Measurements from ENCODE around the gene SNTG2.
"Not testable (repeated sequence)": the region's sequence is repeated elsewhere in the genome, so short reads cannot be mapped to it uniquely, and the experiment has no call there.

The SNTG2 gene

DNA sequence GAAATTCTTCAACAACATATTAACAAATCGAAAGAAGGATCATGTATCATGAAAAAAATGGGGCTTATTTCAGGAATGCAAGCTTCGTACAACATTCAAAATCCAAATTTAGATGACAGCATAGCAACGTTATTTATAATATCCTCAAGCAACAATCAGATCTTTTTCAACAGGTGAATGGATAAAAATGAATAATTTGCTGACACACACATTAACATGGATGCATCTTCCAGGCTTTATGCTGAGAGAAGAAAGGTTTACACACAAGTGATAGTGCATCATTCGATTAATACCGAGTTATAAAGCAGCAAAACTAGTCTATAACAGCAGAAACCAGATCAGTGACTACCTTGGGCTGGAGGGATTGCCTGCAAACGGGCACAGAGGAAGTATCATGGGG is 253.1 kb downstream of the SNTG2 start:
- H3K4me1 Mint-ChIP-seq (ENCODE audit: low read depth), result no peaks in the 10 kb centered on the region
- no peak for DNase-seq (ENCODE audit: low spot score)
- no peak overlapping the region for H3K4me3 Mint-ChIP-seq
- no peaks in the 10 kb centered on the region for H3K27me3 Mint-ChIP-seq (ENCODE audit: low read depth)
- H3K27ac Mint-ChIP-seq, result no peak overlapping the region
- H3K36me3 Mint-ChIP-seq (ENCODE audit: low read depth), result no peaks in the 10 kb centered on the region
- no peaks in the 10 kb centered on the region for H3K9me3 Mint-ChIP-seq

GRCh38 chr2:1205853-1206252 is 255.2 kb downstream of the SNTG2 start:
- Mint-ChIP-seq H3K27ac (no peak overlapping the region), H3K27me3 (ENCODE audit: low read depth) (no peaks in the 10 kb centered on the region), H3K4me1 (ENCODE audit: low read depth) (no peaks in the 10 kb centered on the region), H3K9me3 (no peaks in the 10 kb centered on the region), H3K4me3 (no peak overlapping the region), H3K36me3 (ENCODE audit: low read depth) (no peaks in the 10 kb centered on the region)
- no peak for DNase-seq (ENCODE audit: low spot score)

DNA sequence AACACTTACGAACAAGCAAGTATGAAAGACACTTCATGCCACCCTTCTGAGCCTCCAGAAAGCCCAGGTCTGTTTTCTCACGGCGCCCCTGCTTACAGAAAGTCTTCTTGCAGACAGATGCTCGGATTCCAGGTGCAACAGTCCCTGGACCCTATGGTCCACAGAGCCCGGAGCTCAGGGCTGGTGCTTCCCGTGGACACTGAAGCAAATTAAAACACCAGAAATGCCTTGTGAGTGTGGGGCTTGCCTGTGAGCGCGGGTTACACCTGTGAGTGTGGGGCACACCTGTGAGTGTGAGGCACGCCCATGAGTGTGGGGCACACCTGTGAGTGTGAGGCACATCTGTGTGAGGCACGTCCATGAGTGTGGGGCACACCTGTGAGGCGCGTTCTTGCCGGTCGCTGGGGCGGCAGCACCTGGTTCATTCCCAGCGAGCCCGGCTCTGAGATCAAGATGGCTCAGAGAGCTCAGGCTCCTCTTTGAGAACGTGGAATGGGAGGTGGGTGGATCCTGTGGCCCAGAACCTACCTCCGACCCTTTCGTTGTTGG is 257.4 kb downstream of the SNTG2 start:
- no peaks in the 10 kb centered on the region for H3K36me3 Mint-ChIP-seq (ENCODE audit: low read depth)
- H3K4me1 Mint-ChIP-seq (ENCODE audit: low read depth), result no peaks in the 10 kb centered on the region
- H3K27me3 Mint-ChIP-seq (ENCODE audit: low read depth), result no peaks in the 10 kb centered on the region
- DNase-seq (ENCODE audit: low spot score), result no peak
- no peak overlapping the region for H3K4me3 Mint-ChIP-seq
- H3K27ac Mint-ChIP-seq, result no peak overlapping the region
- H3K9me3 Mint-ChIP-seq, result peaks cover 9% of the 10 kb centered on the region

DNA sequence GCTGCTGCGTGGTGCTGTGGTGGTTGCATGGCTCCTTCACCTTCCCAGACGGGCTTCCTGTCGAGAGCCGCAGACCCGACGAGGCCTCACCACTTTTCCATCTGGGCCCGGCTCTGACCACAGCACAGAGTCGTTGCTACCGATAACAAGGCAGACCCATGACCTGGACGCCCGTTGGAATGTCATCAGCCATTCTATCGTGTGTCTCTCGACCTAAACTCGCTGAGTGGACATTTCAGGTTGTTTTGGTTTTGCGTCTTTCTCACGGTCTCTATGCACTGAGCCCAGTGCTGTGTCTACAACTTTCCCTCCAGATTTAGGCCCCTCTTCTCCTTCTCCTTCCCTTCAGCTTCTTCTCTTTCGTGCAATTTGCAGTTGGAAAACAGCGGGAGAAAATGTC is 257.9 kb downstream of the SNTG2 start:
- Mint-ChIP-seq H3K4me1 (ENCODE audit: low read depth) (no peaks in the 10 kb centered on the region), H3K9me3 (peaks cover 11% of the 10 kb centered on the region), H3K4me3 (no peak overlapping the region), H3K36me3 (ENCODE audit: low read depth) (no peaks in the 10 kb centered on the region), H3K27me3 (ENCODE audit: low read depth) (no peaks in the 10 kb centered on the region), H3K27ac (no peak overlapping the region)
- DNase-seq (ENCODE audit: low spot score), result no peak

- H3K9me3 Mint-ChIP-seq, result peaks cover 18% of the 10 kb centered on the region
Measured at GRCh38 chr2:1209246-1209645, 258.6 kb downstream of the SNTG2 start.

DNA sequence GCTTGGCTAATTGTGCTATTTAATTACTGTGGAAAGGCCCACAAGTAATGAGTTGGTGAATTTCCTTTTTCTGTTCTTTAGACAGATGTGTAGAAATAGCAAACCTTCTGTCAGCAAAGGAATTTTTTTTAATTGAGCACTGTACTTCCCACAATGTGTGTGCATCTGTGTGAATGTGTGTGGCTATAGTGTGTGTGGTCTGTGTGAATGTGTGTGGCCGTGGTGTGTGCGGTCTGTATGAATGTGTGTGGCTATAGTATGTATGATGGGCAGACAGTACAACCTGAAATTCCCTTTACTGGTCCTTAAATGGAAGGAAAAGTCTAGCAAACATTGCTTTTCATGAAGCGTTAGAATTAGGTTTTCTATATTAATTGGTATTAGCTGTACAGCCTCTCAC is 259.1 kb downstream of the SNTG2 start:
- no peak overlapping the region for H3K27ac Mint-ChIP-seq
- peaks cover 23% of the 10 kb centered on the region for H3K9me3 Mint-ChIP-seq
- no peaks in the 10 kb centered on the region for H3K36me3 Mint-ChIP-seq (ENCODE audit: low read depth)
- H3K4me1 Mint-ChIP-seq (ENCODE audit: low read depth), result no peaks in the 10 kb centered on the region
- H3K4me3 Mint-ChIP-seq, result no peak overlapping the region
- no peaks in the 10 kb centered on the region for H3K27me3 Mint-ChIP-seq (ENCODE audit: low read depth)
- no peak for DNase-seq (ENCODE audit: low spot score)

More at GRCh38 chr2:1209246-1209645, 258.6 kb downstream of the SNTG2 start:
- H3K27ac Mint-ChIP-seq, result no peak overlapping the region
- no peak overlapping the region for H3K4me3 Mint-ChIP-seq
- H3K4me1 Mint-ChIP-seq (ENCODE audit: low read depth), result no peaks in the 10 kb centered on the region
- H3K27me3 Mint-ChIP-seq (ENCODE audit: low read depth), result no peaks in the 10 kb centered on the region
- no peaks in the 10 kb centered on the region for H3K36me3 Mint-ChIP-seq (ENCODE audit: low read depth)
- DNase-seq (ENCODE audit: low spot score), result no peak

GRCh38 chr2:1210352-1210751 is 259.7 kb downstream of the SNTG2 start:
- Mint-ChIP-seq H3K4me3 (no peak overlapping the region), H3K9me3 (peaks cover 26% of the 10 kb centered on the region), H3K27me3 (ENCODE audit: low read depth) (no peaks in the 10 kb centered on the region), H3K36me3 (ENCODE audit: low read depth) (no peaks in the 10 kb centered on the region), H3K27ac (no peak overlapping the region), H3K4me1 (ENCODE audit: low read depth) (no peaks in the 10 kb centered on the region)
- DNase-seq (ENCODE audit: low spot score), result no peak

- no peak overlapping the region for H3K27ac Mint-ChIP-seq
- no peaks in the 10 kb centered on the region for H3K36me3 Mint-ChIP-seq (ENCODE audit: low read depth)
- H3K9me3 Mint-ChIP-seq, result peaks cover 8% of the 10 kb centered on the region
- no peaks in the 10 kb centered on the region for H3K27me3 Mint-ChIP-seq (ENCODE audit: low read depth)
- H3K4me3 Mint-ChIP-seq, result no peak overlapping the region
- DNase-seq (ENCODE audit: low spot score), result no peak
- no peaks in the 10 kb centered on the region for H3K4me1 Mint-ChIP-seq (ENCODE audit: low read depth)
Measured at GRCh38 chr2:1219901-1220573, 269.4 kb downstream of the SNTG2 start.

- H3K4me1 Mint-ChIP-seq (ENCODE audit: low read depth), result no peaks in the 10 kb centered on the region
- H3K27ac Mint-ChIP-seq, result peak overlapping the region; percentile 39
- peaks cover 8% of the 10 kb centered on the region for H3K9me3 Mint-ChIP-seq
- DNase-seq (ENCODE audit: low spot score), result no peak
- H3K27me3 Mint-ChIP-seq (ENCODE audit: low read depth), result no peaks in the 10 kb centered on the region
- H3K36me3 Mint-ChIP-seq (ENCODE audit: low read depth), result no peaks in the 10 kb centered on the region
- no peak overlapping the region for H3K4me3 Mint-ChIP-seq
Measured at GRCh38 chr2:1222056-1222455, 271.4 kb downstream of the SNTG2 start.

DNA sequence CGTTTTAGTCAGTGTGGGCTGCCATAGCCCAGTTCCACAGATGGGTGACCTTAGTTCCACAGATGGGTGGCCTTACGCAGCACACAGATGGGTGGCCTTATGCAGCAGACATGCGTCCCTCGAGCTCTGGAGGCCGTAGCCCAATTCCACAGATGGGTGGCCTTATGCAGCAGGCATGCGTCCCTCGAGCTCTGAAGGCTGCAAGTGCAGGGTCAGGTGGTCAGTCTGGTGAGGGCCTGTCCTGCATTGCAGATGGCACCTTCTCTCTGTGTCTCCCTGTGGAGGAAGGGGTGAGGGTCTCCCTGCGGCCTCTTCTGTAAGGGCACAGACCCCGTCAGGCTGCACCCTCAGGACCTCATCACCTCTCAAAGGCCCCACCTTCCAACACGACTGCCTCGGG is 273.1 kb downstream of the SNTG2 start:
- peaks cover 8% of the 10 kb centered on the region for H3K9me3 Mint-ChIP-seq
- no peaks in the 10 kb centered on the region for H3K27me3 Mint-ChIP-seq (ENCODE audit: low read depth)

DNA sequence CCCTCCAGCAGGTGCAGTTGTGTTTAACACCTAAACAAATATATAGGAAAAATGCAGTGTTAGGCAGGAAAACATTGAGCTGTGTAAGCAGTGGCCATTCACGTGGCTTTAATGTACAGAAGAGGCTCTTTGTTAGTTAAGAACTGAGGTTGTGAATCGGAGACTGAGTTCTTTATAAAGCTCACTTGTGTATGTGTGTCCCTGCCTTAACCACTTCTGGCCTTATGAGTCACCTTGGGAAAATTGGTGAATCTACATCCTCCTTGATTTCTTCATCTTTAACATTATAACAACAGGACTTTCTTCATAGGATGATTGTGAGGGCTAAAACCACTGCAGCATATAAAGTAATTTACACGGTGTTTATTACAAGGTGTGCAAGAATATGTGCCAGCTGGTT is 274.3 kb downstream of the SNTG2 start:
- Mint-ChIP-seq H3K27ac (no peak overlapping the region), H3K4me1 (ENCODE audit: low read depth) (no peaks in the 10 kb centered on the region), H3K4me3 (no peak overlapping the region), H3K9me3 (peaks cover 8% of the 10 kb centered on the region), H3K36me3 (ENCODE audit: low read depth) (no peaks in the 10 kb centered on the region), H3K27me3 (ENCODE audit: low read depth) (no peaks in the 10 kb centered on the region)
- no peak for DNase-seq (ENCODE audit: low spot score)

More for the DNA sequence above, 273.1 kb downstream of the SNTG2 start:
- Mint-ChIP-seq H3K4me1 (ENCODE audit: low read depth) (no peaks in the 10 kb centered on the region), H3K27ac (no peak overlapping the region), H3K36me3 (ENCODE audit: low read depth) (no peaks in the 10 kb centered on the region), H3K4me3 (no peak overlapping the region)
- DNase-seq (ENCODE audit: low spot score), result no peak

- DNase-seq (ENCODE audit: low spot score), result no peak
- peaks cover 4% of the 10 kb centered on the region for H3K9me3 Mint-ChIP-seq
- no peaks in the 10 kb centered on the region for H3K27me3 Mint-ChIP-seq (ENCODE audit: low read depth)
- H3K4me3 Mint-ChIP-seq, result no peak overlapping the region
- no peak overlapping the region for H3K27ac Mint-ChIP-seq
- H3K36me3 Mint-ChIP-seq (ENCODE audit: low read depth), result no peaks in the 10 kb centered on the region
- no peaks in the 10 kb centered on the region for H3K4me1 Mint-ChIP-seq (ENCODE audit: low read depth)
Measured at GRCh38 chr2:1226766-1227165, 276.1 kb downstream of the SNTG2 start.

DNA sequence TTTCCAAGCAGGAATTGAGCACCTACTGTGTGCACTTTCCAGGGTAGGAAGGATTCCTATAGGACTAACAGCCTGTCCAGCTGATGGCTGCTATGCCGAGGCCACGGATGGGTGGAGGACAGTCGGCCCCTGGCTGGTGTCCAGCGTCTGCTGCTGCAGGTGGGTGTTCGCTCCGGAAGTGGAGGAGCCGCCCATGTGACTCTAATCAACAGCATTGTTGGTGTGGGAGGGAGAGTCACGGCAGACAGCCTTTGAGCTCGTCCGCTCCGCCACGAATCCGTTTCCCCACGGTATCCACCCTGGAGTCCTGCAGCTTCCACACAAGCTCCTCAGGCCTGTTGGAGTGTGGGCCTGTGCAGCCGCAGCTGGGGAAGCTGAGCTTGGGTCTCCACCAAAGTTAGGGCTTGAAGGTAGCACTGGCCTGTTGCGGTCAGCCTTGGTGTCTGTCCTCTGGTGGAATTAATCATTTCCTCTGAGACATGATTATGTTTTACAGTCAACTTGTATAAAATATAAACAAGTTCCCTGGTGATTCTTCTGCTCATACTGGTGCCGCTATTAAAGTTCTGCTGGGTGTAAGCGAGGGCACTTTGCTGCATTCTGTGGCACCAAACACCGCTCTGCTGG is 276.7 kb downstream of the SNTG2 start:
- Mint-ChIP-seq H3K4me1 (ENCODE audit: low read depth) (no peaks in the 10 kb centered on the region), H3K27ac (no peak overlapping the region), H3K36me3 (ENCODE audit: low read depth) (no peaks in the 10 kb centered on the region), H3K9me3 (no peaks in the 10 kb centered on the region), H3K27me3 (ENCODE audit: low read depth) (no peaks in the 10 kb centered on the region), H3K4me3 (no peak overlapping the region)
- no peak for DNase-seq (ENCODE audit: low spot score)

- not testable (repeated sequence) for H3K36me3 Mint-ChIP-seq (ENCODE audit: low read depth); H3K4me3 Mint-ChIP-seq; H3K9me3 Mint-ChIP-seq; H3K27ac Mint-ChIP-seq; H3K27me3 Mint-ChIP-seq (ENCODE audit: low read depth); DNase-seq (ENCODE audit: low spot score); H3K4me1 Mint-ChIP-seq (ENCODE audit: low read depth)
Measured at GRCh38 chr2:1229596-1229995, 278.9 kb downstream of the SNTG2 start.
